Osteoblast (primary cell): ENCODE measurements around the gene PPT1. TPM values are rescaled to one million over a fixed set of nuclear protein-coding genes. Genes with fewer than 3 reads are reported as not detected.
A peak's percentile ranks its signal among the peaks of the same experiment; 100 is the strongest.

Source experiments
- DNase-seq: peaks from one replicate; pipeline ENCODE4 v3.0.0; 2011; ENCODE audit warnings: low spot score, mixed read lengths; ENCODE audit not compliant: insufficient read length; ENCODE audit errors: missing footprints
- H2AFZ ChIP-seq: 2 replicates; pipeline ENCODE4 v1.6.0; 2011; ENCODE audit warnings: mild to moderate bottlenecking, low read length
- H3K27ac ChIP-seq: 2 replicates; pipeline ENCODE4 v1.5.1; 2011; ENCODE audit warnings: mild to moderate bottlenecking, low read depth, low read length, moderate library complexity
- H3K27me3 ChIP-seq: 2 replicates; pipeline ENCODE4 v1.6.0; 2012; ENCODE audit warnings: mild to moderate bottlenecking, control low read depth, inconsistent platforms, low read length, moderate library complexity; ENCODE audit not compliant: insufficient read depth
- H3K36me3 ChIP-seq: 2 replicates; pipeline ENCODE4 v1.5.1; 2011; ENCODE audit warnings: mild to moderate bottlenecking, low read length, control low read depth, moderate library complexity; ENCODE audit not compliant: insufficient read depth
- H3K4me1 ChIP-seq: 2 replicates; pipeline ENCODE4 v1.5.1; 2011; ENCODE audit warnings: mild to moderate bottlenecking, low read length, control low read depth, moderate library complexity; ENCODE audit not compliant: insufficient read depth
- H3K4me2 ChIP-seq: 2 replicates; pipeline ENCODE4 v1.6.0; 2011; ENCODE audit warnings: mild to moderate bottlenecking, low read length; ENCODE audit not compliant: insufficient read depth
- H3K4me3 ChIP-seq: fragments of 200-600 bp; sonication (generic); 3 replicates; pipeline ENCODE4 v1.5.1; 2012; ENCODE audit warnings: mild to moderate bottlenecking, low read length, inconsistent platforms; ENCODE audit not compliant: insufficient read depth
- H3K79me2 ChIP-seq: 2 replicates; pipeline ENCODE4 v1.6.0; 2012; ENCODE audit warnings: mild to moderate bottlenecking, low read length, control low read depth, inconsistent platforms; ENCODE audit not compliant: insufficient read depth
- H3K9me3 ChIP-seq: 2 replicates; pipeline ENCODE4 v1.5.1; 2011; ENCODE audit warnings: low read depth, low read length, control low read depth
- H4K20me1 ChIP-seq: 2 replicates; pipeline ENCODE4 v1.6.0; 2012; ENCODE audit warnings: mild to moderate bottlenecking, low read length, control low read depth; ENCODE audit not compliant: insufficient read depth
- CTCF ChIP-seq: IDR thresholded peaks from 2 replicates; pipeline ENCODE4 v1.5.1; 2011; ENCODE audit warnings: mild to moderate bottlenecking, low read depth, low read length, moderate library complexity; ENCODE audit errors: extremely low read depth
- total RNA-seq: library from RNA; depleted of rRNA; stranded (reverse); fragments of >200 nt; gene quantifications from 2 replicates; pipeline ENCODE4 v1.2.3, GENCODE V29; 2012

The PPT1 gene
- total RNA-seq, 1 donor: 40.9 TPM

GRCh38 chr1:40056519-40057309 is 40.3 kb downstream of the PPT1 start:
- H3K27ac ChIP-seq: no peak overlapping the region
- H3K36me3 ChIP-seq: peaks cover 40% of the 10 kb centered on the region
- no peak for TF ChIP-seq CTCF
- H4K20me1 ChIP-seq: peaks cover 72% of the 10 kb centered on the region
- H3K79me2 ChIP-seq: peaks cover 92% of the 10 kb centered on the region
- no peak overlapping the region for H2AFZ ChIP-seq
- H3K4me3 ChIP-seq: no peak overlapping the region
- H3K27me3 ChIP-seq: no peaks in the 10 kb centered on the region
- no peak for DNase-seq
- H3K4me1 ChIP-seq: peaks cover 27% of the 10 kb centered on the region
- H3K4me2 ChIP-seq: no peak overlapping the region
- no peaks in the 10 kb centered on the region for H3K9me3 ChIP-seq

- Histone ChIP-seq H4K20me1 (peaks cover 72% of the 10 kb centered on the region), H3K36me3 (peaks cover 25% of the 10 kb centered on the region), H3K79me2 (peaks cover 95% of the 10 kb centered on the region)
Observed at GRCh38 chr1:40053138-40053887, 43.7 kb downstream of the PPT1 start.

GRCh38 chr1:40050863-40051262 is 46.2 kb downstream of the PPT1 start:
- Histone ChIP-seq H3K79me2 (peaks cover 95% of the 10 kb centered on the region), H3K27me3 (no peaks in the 10 kb centered on the region), H3K27ac (peak overlapping the region; percentile 28), H2AFZ (no peak overlapping the region), H3K36me3 (peaks cover 17% of the 10 kb centered on the region), H3K4me1 (peaks cover 25% of the 10 kb centered on the region), H3K9me3 (no peaks in the 10 kb centered on the region), H3K4me2 (no peak overlapping the region), H3K4me3 (no peak overlapping the region), H4K20me1 (peaks cover 57% of the 10 kb centered on the region)
- TF ChIP-seq CTCF: no peak
- DNase-seq: no peak

More at GRCh38 chr1:40053138-40053887, 43.7 kb downstream of the PPT1 start:
- no peak for DNase-seq
- TF ChIP-seq CTCF: no peak
- Histone ChIP-seq H3K9me3 (no peaks in the 10 kb centered on the region), H3K4me1 (peaks cover 20% of the 10 kb centered on the region), H3K27ac (no peak overlapping the region), H3K27me3 (no peaks in the 10 kb centered on the region), H3K4me2 (no peak overlapping the region), H2AFZ (no peak overlapping the region), H3K4me3 (no peak overlapping the region)

- Histone ChIP-seq H3K4me2 (peak overlapping the region; percentile 63), H2AFZ (no peak overlapping the region), H3K9me3 (no peaks in the 10 kb centered on the region), H3K36me3 (peaks cover 18% of the 10 kb centered on the region), H3K4me1 (peaks cover 26% of the 10 kb centered on the region), H3K27me3 (no peaks in the 10 kb centered on the region), H3K4me3 (peak overlapping the region; percentile 2), H4K20me1 (peaks cover 54% of the 10 kb centered on the region), H3K79me2 (peaks cover 95% of the 10 kb centered on the region), H3K27ac (peak overlapping the region; percentile 55)
- peak; percentile 65 for DNase-seq
- no peak for TF ChIP-seq CTCF
Observed at GRCh38 chr1:40049725-40050124, 47.3 kb downstream of the PPT1 start.
